Suprapubic skin (tissue), 4 donors: ENCODE data around the gene GPA33.

Experiments used
- EP300 ChIP-seq: sonication (generic); formaldehyde crosslinking; IDR thresholded peaks from one replicate; pipeline ENCODE4 v1.6.1; 2017; ENCODE audit warnings: antibody characterized with exemption
- POLR2A ChIP-seq, 2 donors: fragments of 450-650 bp; IDR thresholded peaks; one replicate each; pipeline ENCODE4 v1.6.1; 2017; ENCODE audit warnings: antibody characterized with exemption in 2 of 2, mild to moderate bottlenecking in 2 of 2, moderate library complexity in 2 of 2
- POLR2AphosphoS5 ChIP-seq, 3 donors: sonication (generic); formaldehyde crosslinking; IDR thresholded peaks; one replicate each; pipeline ENCODE4 v1.6.1; 2017; ENCODE audit warnings: antibody characterized with exemption in 3 of 3
- TF ChIP-seq, protein P1 (sequence below), 2 donors: fragments of 200-600 bp in 1 of 2; fragments of 450-650 bp in 1 of 2; sonication (generic) in 1 of 2; IDR thresholded peaks; one replicate each; pipeline ENCODE4 v1.5.1; 2016 to 2019; ENCODE audit warnings: antibody characterized with exemption in 2 of 2, mild to moderate bottlenecking in 1 of 2, moderate library complexity in 1 of 2

DNA sequence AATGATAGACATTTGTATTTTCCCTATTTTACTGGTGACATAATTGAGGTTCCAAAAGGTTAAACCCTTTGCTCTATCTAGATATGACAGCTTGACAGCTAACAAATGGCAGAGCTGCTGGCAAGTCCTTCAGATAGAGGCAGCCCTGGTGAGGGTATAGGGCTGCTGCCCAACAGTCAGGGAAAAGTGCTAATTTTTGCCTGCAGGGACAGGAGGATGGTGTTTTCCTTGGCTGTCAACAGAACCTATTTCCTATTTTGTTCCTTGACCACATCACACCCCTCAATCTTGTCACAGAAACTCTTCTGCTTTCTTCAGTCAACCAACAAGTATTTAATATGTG lies 12.3 kb downstream of the GPA33 start:
- TF ChIP-seq, protein P1, sequence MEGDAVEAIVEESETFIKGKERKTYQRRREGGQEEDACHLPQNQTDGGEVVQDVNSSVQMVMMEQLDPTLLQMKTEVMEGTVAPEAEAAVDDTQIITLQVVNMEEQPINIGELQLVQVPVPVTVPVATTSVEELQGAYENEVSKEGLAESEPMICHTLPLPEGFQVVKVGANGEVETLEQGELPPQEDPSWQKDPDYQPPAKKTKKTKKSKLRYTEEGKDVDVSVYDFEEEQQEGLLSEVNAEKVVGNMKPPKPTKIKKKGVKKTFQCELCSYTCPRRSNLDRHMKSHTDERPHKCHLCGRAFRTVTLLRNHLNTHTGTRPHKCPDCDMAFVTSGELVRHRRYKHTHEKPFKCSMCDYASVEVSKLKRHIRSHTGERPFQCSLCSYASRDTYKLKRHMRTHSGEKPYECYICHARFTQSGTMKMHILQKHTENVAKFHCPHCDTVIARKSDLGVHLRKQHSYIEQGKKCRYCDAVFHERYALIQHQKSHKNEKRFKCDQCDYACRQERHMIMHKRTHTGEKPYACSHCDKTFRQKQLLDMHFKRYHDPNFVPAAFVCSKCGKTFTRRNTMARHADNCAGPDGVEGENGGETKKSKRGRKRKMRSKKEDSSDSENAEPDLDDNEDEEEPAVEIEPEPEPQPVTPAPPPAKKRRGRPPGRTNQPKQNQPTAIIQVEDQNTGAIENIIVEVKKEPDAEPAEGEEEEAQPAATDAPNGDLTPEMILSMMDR (IDR thresholded peaks at IDR 0.05): no peak
- no peak for TF ChIP-seq EP300
- TF ChIP-seq POLR2A (IDR thresholded peaks at IDR 0.05): no peak
- no peak for TF ChIP-seq POLR2AphosphoS5 (IDR thresholded peaks at IDR 0.05)
